ENCODE data around the gene GATA3. TPM values are rescaled to one million over a fixed set of nuclear protein-coding genes. Genes with fewer than 3 reads are reported as not detected.

Gene GATA3
- total RNA-seq, 1 donor from 2014 or later: 1.1 TPM

- DNase-seq (no peak), ATAC-seq (no peak)
- intact Hi-C loops (cut with micrococcal nuclease): no loop called here
These were observed 61.1 kb downstream of the GATA3 start for GRCh38 chr10:8115618-8115980.

- intact Hi-C loops (cut with micrococcal nuclease): no loop called here
- no peak for DNase-seq
- no peak for ATAC-seq
These were observed 62.0 kb downstream of the GATA3 start for GRCh38 chr10:8116474-8116873.

DNA sequence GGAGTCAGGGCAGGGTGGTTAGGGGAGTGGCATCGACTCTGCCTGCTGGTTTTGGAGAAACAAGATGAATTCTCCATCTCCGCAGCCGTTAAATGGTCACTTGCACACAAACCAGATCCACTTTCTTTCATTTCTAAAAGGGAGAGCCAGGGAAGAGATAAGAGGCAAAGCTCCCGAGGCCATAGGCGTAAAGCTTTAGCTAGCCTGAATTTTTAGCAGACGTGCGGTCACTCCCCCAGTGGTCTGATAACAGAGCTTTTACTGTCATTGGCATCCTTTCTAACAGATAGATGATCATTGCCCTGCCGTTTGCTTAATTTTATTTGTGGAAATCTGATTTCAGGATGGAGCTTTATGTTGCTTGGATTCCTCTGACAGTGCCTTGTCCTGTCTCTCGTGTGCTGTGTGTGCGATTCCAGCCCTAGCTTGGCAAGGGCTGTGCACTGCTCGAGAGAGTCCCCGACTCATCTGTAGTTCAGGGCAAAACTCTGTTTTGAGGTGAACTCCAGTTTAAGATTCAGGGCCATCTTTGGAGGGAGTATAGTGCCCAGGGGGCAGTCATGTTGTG, 62.5 kb downstream of the GATA3 start:
- intact Hi-C loops (cut with micrococcal nuclease): no loop called here
- ATAC-seq (no peak), DNase-seq (no peak)

- DNase-seq: no peak
- intact Hi-C loops (cut with micrococcal nuclease): no loop called here
These were observed 66.9 kb downstream of the GATA3 start for GRCh38 chr10:8121201-8121890.

GRCh38 chr10:8122611-8123369, 68.3 kb downstream of the GATA3 start:
- DNase-seq: no peak
- intact Hi-C loops (cut with micrococcal nuclease): no loop called here
- ATAC-seq: no peak

More at GRCh38 chr10:8121201-8121890, 66.9 kb downstream of the GATA3 start:
- no peak for ATAC-seq

DNA sequence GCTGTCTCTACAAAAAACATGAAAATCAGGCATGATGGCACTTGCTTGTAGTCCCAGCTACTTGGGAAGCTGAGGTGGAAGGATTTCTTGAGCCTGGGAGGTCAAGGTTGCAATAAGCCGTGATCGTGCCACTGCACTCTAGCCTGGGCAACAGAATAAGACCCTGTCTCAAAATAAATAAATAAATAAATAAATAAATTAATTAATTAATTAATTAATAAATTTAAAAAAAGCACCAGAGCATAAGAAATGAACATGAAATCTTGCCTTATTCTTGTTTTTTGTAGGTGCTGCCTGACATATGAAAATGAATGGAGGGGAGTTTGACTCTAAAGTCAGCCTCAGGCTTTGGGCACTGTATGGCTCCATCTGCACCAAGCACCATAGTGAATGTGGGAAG, 69.9 kb downstream of the GATA3 start:
- intact Hi-C loops (cut with micrococcal nuclease): no loop called here
- ATAC-seq: no peak

More for the DNA sequence above, 69.9 kb downstream of the GATA3 start:
- no peak for DNase-seq

Other genes with a start within 250 kb of the GATA3 start
- 13.0 TPM for gene TAF3, start 236.2 kb upstream of the GATA3 start, total RNA-seq

All from left ventricle myocardium superior (tissue), 1 donor.